Measurements from ENCODE around the gene PSTPIP1. TPM values are rescaled to one million over a fixed set of nuclear protein-coding genes. Genes with fewer than 3 reads are reported as not detected.

Gene PSTPIP1
- total and polyA plus RNA-seq, 2 of the 13 experiments (the other 11 are each of a cell fraction or from before 2014, with no cell fraction given): 4.4 to 8.7 TPM

DNA sequence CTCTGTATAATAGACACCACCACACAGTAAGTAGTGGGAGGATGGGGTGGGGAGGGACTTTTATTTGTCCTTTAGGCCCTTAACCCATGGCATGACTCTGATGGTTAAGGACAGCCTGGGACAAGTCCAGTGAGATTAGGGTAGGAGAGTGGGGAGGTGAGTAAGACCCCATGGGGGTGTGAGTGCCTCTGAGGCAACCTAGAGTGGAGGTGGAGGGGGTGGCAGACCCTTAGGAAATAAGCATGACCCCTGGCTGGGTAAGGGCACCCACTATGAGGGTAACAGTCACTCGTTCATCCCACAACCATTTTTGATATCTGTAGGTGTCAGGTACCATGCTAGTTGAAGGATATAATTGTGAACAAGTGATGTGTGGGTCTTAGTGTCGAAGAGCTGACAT is 21.0 kb upstream of the PSTPIP1 start:
- H3K9me3 ChIP-seq (ENCODE audit: low read length): no peaks in the 10 kb centered on the region
- H3K4me2 ChIP-seq (ENCODE audit: low read depth, low read length): no peak overlapping the region
- H3K79me2 ChIP-seq (ENCODE audit: insufficient read depth, low read length): no peaks in the 10 kb centered on the region
- no peaks in the 10 kb centered on the region for H3K36me3 ChIP-seq (replicated peaks in 1 of 2; ENCODE audit: control insufficient read depth in 1 of 2, insufficient read depth in 2 of 2, low read length in 2 of 2)
- DNase-seq (ENCODE audit: low spot score) (no peak), ATAC-seq (no peak; the same call in 2 of the 3 replicates), FAIRE-seq (no peak)
- peaks cover 2 to 26% of the 10 kb centered on the region in 2 experiments; a peak in 4 of 5 replicates for H3K27me3 ChIP-seq (ENCODE audit: control insufficient read depth in 1 of 2, insufficient read depth in 2 of 2, low read length in 2 of 2)
- intact Hi-C loops (cut with micrococcal nuclease; ENCODE audit: unreplicated experiment): no loop called here
- no peak overlapping the region for H3K27ac ChIP-seq (ENCODE audit: extremely low read length, insufficient read depth, low read length)
- in situ Hi-C loops (cut with HindIII; ENCODE audit: extremely low pct_ligation_motif_present, low pct_unique_long_range_greater_than_20kb): no loop called here
- H3K9ac ChIP-seq (ENCODE audit: insufficient read depth, low read depth, low read length): no peak overlapping the region
- POLR2A ChIA-PET: no interaction called here
- no peaks in the 10 kb centered on the region for H3K4me1 ChIP-seq (ENCODE audit: insufficient read depth, low read length)
- no peaks in the 10 kb centered on the region for H4K20me1 ChIP-seq (ENCODE audit: insufficient read depth, low read length)
- 0% methylated on average over 2 of the region's 2 CpGs for WGBS (ENCODE audit: low lambda C conversion rate)
- TF ChIP-seq JUND (CRISPR knock-in tag; IDR thresholded peaks at IDR 0.05) (no peak), SKI (IDR thresholded peaks at IDR 0.05; ENCODE audit: partially characterized antibody) (no peak), ARNT (IDR thresholded peaks at IDR 0.05) (no peak)
- BruUV-seq (replicated peaks): no TSS peak
- H3K4me3 ChIP-seq (replicated peaks in 1 of 3; ENCODE audit: insufficient read depth in 1 of 3, low read depth in 2 of 3, low read length in 3 of 3): no peak overlapping the region
- CTCF ChIA-PET (ENCODE audit: low intra/inter-chr PET ratio, low total read pairs): no interaction called here
- no peak overlapping the region for H2AFZ ChIP-seq (ENCODE audit: low read length)

DNA sequence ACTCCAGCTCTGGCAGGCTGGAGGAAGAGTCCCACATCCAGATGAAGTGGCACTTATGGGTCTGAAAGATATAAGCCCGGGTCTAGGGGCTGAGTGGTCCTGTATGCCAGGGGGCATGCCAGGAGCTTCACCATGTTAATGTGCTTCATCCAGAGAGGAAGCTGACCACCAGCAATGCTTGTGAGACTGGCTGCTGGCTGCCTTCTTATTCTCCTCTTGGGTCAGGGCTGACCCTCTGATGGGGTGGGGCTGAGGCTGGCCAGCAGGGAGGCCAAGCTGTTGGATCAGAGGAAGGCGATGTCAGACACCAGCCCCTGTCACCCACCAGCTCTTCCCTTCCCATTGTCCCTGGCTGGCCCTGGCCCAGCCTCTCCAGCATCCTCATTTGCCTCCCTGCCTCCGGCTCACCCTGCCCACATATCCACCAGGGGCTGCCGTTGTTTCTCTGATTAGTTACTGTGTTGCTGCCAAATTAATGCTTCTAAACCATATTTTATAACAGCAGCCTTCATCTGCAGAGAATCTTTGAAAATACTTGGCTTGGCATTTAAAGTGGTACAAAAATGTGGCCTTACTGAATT is 20.4 kb upstream of the PSTPIP1 start:
- no peak overlapping the region for H3K27ac ChIP-seq (ENCODE audit: extremely low read length, insufficient read depth, low read length)
- H3K9ac ChIP-seq (ENCODE audit: insufficient read depth, low read depth, low read length): no peak overlapping the region
- no peaks in the 10 kb centered on the region for H4K20me1 ChIP-seq (ENCODE audit: insufficient read depth, low read length)
- no peaks in the 10 kb centered on the region for H3K4me1 ChIP-seq (ENCODE audit: insufficient read depth, low read length)
- ChIA-PET CTCF (ENCODE audit: low intra/inter-chr PET ratio, low total read pairs) (no interaction called here), POLR2A (no interaction called here)
- no peak overlapping the region for H2AFZ ChIP-seq (ENCODE audit: low read length)
- no peaks in the 10 kb centered on the region for H3K79me2 ChIP-seq (ENCODE audit: insufficient read depth, low read length)
- no peak overlapping the region for H3K4me3 ChIP-seq (replicated peaks in 1 of 3; ENCODE audit: insufficient read depth in 1 of 3, low read depth in 2 of 3, low read length in 3 of 3)
- no peak overlapping the region for H3K4me2 ChIP-seq (ENCODE audit: low read depth, low read length)
- no peaks in the 10 kb centered on the region for H3K9me3 ChIP-seq (ENCODE audit: low read length)
- no peak for FAIRE-seq
- BruUV-seq (replicated peaks): no TSS peak
- intact Hi-C loops (cut with micrococcal nuclease; ENCODE audit: unreplicated experiment): loop anchor here (5.0 kb wide), 1 partner anchor 368 kb away; no protein-coding TSS in a partner anchor
- no peaks in the 10 kb centered on the region for H3K36me3 ChIP-seq (replicated peaks in 1 of 2; ENCODE audit: control insufficient read depth in 1 of 2, insufficient read depth in 2 of 2, low read length in 2 of 2)
- no peak for ATAC-seq
- 31% methylated on average over 3 of the region's 4 CpGs for WGBS (ENCODE audit: low lambda C conversion rate)
- peaks cover 2 to 26% of the 10 kb centered on the region in 2 experiments; a peak in 4 of 5 replicates for H3K27me3 ChIP-seq (ENCODE audit: control insufficient read depth in 1 of 2, insufficient read depth in 2 of 2, low read length in 2 of 2)
- in situ Hi-C loops (cut with HindIII; ENCODE audit: extremely low pct_ligation_motif_present, low pct_unique_long_range_greater_than_20kb): no loop called here
- DNase-seq (ENCODE audit: low spot score): no peak
- TF ChIP-seq, protein P1, sequence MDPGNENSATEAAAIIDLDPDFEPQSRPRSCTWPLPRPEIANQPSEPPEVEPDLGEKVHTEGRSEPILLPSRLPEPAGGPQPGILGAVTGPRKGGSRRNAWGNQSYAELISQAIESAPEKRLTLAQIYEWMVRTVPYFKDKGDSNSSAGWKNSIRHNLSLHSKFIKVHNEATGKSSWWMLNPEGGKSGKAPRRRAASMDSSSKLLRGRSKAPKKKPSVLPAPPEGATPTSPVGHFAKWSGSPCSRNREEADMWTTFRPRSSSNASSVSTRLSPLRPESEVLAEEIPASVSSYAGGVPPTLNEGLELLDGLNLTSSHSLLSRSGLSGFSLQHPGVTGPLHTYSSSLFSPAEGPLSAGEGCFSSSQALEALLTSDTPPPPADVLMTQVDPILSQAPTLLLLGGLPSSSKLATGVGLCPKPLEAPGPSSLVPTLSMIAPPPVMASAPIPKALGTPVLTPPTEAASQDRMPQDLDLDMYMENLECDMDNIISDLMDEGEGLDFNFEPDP (CRISPR knock-in tag; conservative IDR thresholded peaks at IDR 0.05): no peak
- TF ChIP-seq ZNF431 (CRISPR knock-in tag; IDR thresholded peaks at IDR 0.05; ENCODE audit: borderline replicate concordance, low read depth) (no peak), NCOR1 (IDR thresholded peaks at IDR 0.05; ENCODE audit: borderline replicate concordance, low read length) (no peak), ZNF549 (CRISPR knock-in tag; IDR thresholded peaks at IDR 0.05) (no peak), ZBTB3 (CRISPR knock-in tag; IDR thresholded peaks at IDR 0.05; ENCODE audit: borderline replicate concordance, low read depth) (no peak), ZNF44 (CRISPR knock-in tag; IDR thresholded peaks at IDR 0.05) (no peak), CCDC6 (CRISPR knock-in tag; IDR thresholded peaks at IDR 0.05) (no peak), KDM1A (CRISPR knock-in tag; IDR thresholded peaks at IDR 0.05) (no peak), ZFP36L2 (CRISPR knock-in tag; IDR thresholded peaks at IDR 0.05) (no peak), ZNF225 (CRISPR knock-in tag; IDR thresholded peaks at IDR 0.05) (no peak), ZNF253 (CRISPR knock-in tag; IDR thresholded peaks at IDR 0.05; ENCODE audit: borderline replicate concordance) (no peak)
- TF ChIP-seq, protein P2, sequence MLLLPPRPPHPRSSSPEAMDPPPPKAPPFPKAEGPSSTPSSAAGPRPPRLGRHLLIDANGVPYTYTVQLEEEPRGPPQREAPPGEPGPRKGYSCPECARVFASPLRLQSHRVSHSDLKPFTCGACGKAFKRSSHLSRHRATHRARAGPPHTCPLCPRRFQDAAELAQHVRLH (CRISPR knock-in tag; IDR thresholded peaks at IDR 0.05; ENCODE audit: borderline replicate concordance, low read depth): no peak
- TF ChIP-seq, protein P3, sequence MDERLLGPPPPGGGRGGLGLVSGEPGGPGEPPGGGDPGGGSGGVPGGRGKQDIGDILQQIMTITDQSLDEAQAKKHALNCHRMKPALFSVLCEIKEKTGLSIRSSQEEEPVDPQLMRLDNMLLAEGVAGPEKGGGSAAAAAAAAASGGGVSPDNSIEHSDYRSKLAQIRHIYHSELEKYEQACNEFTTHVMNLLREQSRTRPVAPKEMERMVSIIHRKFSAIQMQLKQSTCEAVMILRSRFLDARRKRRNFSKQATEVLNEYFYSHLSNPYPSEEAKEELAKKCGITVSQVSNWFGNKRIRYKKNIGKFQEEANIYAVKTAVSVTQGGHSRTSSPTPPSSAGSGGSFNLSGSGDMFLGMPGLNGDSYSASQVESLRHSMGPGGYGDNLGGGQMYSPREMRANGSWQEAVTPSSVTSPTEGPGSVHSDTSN (CRISPR knock-in tag; IDR thresholded peaks at IDR 0.05): no peak
- TF ChIP-seq, protein P4, sequence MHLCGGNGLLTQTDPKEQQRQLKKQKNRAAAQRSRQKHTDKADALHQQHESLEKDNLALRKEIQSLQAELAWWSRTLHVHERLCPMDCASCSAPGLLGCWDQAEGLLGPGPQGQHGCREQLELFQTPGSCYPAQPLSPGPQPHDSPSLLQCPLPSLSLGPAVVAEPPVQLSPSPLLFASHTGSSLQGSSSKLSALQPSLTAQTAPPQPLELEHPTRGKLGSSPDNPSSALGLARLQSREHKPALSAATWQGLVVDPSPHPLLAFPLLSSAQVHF (CRISPR knock-in tag; IDR thresholded peaks at IDR 0.05): no peak

All from HepG2 (cell line).